Stimulated activated naive CD4-positive, alpha-beta T cell (primary cell): ENCODE data around the gene PIK3CA.

Source experiments
- DNase-seq, 6 experiments: peaks; one replicate each; lab custom pipeline; 2025; lab: John Stamatoyannopoulos, UW

Gene PIK3CA

DNA sequence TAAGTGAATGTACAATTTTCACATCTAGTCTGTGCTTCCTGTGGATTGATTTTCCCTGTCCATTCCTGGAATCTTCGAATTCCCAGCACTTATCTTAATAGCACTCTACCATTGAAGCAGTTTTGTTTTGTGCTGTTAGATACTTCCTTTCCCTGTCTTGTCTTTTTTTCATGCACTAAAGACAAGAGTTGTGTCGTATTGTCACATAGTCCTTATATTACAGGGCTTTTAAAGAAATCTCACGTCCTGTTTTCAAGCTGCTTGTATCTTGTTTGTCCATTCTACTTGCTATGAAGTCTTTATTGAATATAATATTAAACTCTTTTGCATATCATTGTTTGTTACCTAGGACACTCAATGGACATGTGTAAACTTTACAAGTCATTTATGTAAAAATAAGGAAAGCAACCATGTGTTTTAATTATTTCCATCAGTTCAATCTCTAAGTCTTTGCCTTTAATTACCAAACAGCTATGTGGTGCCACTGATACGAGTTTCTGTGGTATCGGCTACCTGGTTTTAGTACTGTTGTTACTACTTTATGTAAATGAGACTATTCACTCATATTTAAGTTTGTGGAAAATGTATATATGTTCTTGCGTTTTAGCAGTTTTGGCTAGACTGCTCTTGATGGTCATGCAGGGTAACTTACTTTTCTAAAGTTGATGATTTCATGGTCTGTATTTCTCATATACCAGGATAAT lies 10.3 kb downstream of the PIK3CA start:
- no peak for DNase-seq

DNA sequence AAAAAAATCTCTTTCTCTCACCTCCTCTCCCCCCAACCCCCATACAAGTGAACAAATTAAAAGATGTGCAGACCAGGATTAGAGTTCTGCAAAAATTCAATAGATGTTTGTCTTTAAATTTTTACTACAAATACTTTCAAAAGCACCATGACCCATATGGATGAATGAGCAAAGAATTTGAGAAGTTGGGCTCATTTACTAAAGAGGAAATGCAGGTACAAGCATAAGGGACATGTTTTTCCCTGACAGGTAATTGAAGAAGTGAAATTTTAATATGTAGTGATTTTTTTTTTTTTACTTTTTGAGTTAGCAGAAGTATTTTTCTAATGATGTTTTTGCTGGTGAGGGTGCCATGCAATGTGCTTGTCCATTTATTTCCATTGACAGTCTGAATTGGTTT lies 15.3 kb downstream of the PIK3CA start:
- DNase-seq: no peak

DNA sequence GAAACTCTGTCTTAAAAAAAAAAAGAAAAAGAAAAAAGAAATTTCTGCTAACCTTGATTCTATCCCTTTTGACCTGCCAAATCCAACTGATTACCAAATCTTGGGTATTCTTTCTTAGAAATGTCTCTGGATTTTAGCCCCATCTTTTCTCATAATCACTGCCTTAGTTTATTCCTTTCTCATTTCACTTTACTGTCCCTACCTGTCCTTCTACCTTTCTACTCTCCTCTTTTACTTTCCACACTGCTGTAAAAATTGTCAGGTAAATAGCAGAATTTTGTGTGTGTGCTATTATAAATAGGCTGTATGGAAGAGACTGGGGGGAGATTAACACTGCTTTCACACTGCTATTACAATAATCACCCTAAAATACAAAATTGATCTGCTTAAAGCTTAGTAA lies 16.7 kb downstream of the PIK3CA start:
- no peak for DNase-seq

DNA sequence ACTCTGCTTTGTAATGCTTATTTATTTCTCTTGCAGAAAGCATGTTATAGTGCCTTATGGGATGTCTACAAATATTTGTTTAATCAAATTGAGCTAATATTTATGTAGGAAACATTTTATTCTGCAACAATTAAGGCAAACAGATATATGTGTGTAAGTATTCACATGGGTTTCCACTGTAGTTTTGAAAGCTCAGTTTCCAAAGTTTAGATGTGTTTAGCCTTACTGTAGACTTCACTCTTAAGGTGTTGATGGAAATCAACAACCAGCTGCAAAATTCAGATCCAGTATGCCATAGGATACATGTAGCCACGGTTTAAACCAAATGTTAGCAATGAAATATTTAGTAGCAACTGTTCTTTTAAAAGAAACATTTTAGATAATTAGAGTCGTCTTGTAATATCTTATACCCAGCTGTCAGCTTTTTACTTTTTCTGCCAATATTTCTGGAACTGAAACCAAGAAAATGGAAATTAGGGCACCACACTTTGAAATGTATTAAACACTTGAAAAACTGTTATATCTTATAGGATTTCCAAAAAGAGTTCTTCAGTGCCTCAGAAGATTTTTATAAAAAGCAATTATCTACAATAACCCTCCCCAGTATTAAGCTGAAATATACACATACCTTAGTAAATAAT lies 18.5 kb downstream of the PIK3CA start:
- no peak for DNase-seq

DNA sequence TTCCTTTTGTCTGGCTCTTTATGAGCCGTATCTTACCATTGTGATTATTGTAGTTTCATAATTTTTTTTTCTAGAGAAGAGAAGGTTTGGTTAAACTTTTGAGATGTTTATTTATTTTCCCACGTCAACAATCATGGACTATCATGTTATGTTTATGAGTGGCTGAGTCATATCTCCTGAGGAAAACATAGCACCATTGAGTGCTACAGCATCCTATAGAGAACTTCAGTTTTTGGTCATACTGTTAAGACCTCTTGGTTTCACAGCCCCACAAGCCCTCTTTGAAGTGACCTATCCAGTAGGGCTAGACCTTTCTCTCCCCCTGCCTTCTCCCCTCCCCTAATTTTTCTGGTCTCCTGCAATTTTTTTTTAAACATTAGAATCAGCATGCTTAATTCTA lies 20.8 kb downstream of the PIK3CA start:
- no peak for DNase-seq

DNA sequence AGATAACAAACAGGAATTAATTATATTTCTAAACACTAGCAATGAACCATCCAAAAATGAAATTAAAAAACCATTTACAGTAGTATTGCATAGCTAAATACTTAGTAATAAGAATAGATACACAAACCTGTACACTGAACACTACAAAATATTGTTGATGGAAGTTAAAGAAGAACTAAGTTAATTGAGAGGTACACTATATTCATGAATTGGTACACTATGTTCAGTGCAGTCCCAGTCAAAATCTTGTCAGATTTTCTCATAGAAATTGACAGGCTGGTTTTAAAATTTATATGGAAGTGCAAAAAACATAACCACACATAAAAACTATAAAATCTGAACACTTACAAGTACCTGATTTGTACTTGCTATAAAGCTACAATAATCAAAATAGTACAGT lies 24.4 kb downstream of the PIK3CA start:
- no peak for DNase-seq

DNA sequence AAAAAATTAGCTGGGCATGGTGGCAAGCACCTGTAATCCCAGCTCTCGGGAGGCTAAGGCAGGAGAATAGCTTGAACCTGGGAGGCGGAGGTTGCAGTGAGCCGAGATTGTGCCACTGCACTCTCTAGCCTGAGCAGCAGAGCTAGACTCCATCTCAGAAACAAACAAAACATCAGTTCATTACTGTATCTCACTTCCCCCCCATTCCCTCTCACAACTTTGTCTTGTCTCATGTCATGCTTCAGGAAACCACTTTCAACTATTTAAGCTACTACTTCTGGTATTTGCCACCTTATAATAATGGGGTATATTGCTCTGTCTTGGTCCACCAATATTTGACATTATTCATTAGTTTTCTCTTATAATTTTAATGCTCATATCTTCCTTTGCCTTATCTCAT lies 26.2 kb downstream of the PIK3CA start:
- DNase-seq: no peak

DNA sequence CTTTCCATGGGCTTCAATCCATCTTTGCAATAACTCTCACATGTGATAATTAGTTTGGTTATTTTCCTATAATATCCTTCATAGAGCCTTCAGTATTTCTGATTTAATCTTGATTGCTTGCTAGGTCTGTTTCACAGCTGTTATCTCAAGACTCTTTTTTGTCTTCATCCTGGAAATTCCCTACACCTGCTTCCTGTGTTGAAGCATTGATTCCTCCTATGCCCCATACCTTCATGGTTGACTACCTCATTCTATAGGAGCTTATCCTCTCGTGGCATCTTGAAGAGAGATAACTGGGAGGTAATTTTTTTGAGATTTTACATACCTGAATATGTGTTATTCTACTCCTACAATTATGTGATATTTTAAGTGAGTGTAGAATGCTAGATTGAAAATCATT lies 26.7 kb downstream of the PIK3CA start:
- DNase-seq: no peak

DNA sequence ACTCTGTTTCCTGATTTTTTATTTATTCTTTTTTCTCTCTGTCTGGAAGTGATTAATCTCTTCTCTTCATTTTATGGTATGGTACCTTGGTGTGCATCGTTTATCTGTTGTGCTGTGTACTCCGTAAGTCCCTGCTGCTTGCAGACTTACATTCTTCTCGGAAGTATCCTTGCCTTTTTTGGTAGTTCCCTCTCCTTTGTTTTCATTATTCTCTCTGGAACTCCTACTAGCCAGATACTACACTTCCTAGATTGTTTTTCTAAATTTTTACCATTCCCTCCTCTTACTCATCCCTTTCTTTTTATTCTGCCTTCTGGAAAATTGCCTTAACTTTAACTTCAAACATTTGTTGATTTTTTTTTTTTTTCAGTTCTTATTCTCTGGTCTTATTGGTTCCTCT lies 27.2 kb downstream of the PIK3CA start:
- no peak for DNase-seq

DNA sequence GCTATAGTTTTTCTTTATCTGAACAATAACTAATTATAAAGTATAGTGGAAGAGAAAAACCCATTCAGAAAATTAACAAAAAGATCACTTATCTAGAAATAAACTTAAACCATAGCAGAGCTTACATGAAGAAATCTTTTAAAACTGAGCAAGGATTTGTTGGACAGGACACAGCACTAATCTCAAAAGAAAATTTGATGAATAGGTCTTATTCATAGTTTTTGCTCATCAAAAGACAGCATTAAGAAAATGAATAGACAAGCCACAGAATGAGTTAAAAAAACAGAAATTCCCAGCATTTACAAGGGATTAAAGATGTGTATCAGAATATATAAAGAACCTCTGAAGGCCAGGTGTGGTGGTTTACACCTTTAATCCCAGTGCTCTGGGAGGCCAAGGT lies 29.5 kb downstream of the PIK3CA start:
- no peak for DNase-seq

DNA sequence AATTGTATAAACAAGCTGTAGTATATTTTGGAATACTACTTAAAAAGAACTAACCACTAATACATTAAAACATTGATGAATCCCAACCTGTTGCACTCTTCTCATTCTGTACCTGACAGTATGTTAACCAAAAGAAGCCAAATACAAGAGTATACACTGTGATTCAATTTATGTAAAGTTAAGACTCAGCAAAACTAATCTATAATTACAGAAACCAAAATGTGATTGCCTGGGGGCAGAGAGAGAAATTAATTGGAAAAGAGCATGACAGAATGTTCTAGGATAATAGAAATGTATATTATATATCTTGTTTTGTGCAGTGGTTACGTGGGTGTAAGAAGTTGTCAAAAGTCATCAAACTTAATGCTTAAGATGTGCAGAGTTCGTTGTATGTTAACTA lies 31.1 kb downstream of the PIK3CA start:
- no peak for DNase-seq

DNA sequence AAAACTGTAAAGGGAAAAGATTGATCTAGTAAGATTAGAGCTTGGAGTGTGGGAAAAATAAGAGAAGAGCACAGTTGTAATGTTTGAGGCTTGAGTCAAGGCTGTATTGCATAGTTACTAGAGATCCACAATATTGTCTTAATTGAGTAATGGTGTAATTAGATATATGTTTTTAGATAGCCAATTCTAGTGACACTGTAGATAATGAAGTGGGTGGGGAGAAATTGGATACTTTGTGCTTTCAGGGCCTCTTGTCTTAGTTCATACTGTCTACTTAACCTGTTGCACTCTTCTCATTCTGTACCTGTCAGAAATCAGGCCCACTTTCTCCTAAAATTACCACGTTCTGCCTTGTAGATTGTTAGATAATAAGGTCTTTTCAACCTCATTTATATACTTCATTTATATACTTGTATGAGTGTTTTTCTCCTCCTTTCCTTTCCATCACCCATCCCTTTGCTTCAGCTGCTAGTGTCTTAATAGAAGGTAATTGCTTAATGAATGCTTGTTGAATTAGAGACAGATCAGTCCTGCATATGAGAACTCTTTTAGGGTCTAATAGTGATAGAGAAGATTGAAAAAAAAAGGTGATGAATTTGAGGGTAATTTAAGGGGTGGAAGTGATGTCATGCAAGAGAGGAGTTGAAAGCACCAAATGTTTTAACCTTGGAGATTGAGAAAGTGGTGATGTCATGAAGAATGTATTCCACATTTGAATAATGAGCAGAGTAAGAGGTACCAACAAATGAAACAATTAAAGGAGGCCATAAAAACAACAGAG lies 32.0 kb downstream of the PIK3CA start:
- DNase-seq: no peak

DNA sequence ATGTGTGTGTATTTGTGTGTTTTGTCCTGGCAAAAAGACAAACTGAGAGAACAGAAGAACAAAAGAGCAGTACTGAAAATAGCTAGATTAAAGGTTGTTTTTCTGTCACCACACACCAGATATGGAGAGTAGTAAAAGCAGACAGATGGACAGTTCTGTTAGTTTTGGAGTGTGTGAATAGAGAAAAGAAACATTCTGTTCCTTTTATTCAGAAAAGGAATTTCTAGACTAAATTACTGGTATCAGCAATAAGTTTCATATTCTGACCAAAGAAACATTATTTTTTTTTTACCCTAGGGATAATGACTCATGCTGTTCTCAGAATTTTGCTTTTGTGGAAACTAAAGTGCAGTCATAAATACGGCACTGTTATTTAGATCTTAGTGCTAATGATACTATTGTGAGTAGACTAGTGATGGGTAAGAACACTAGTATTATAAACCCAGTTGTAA lies 32.9 kb downstream of the PIK3CA start:
- DNase-seq: no peak

DNA sequence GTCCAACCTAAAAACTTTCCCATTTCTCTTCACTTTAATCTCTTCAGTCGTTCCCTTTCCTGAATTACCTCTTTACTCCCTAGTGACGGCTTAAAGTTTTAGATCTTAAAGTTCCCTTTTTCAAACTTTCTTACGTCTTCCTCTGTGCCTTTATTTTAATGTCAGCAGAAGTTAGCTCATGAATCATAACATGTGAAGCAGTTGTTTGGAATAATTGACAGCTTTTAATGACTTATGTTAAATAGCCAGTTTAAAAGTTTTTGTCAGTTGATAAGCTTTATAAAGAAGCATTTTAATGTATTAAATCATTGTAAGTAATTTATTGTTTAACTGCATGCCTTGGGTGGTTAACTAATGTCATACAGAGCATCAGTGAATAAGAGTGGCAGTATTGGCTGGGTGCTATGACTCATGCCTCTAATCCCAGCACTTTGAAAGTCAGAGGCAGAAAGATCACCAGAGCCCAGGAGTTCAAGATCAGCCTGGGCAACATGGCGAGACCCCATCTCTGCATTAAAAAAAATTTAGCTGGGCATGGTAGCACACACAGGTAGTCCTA lies 33.9 kb downstream of the PIK3CA start:
- DNase-seq: no peak

DNA sequence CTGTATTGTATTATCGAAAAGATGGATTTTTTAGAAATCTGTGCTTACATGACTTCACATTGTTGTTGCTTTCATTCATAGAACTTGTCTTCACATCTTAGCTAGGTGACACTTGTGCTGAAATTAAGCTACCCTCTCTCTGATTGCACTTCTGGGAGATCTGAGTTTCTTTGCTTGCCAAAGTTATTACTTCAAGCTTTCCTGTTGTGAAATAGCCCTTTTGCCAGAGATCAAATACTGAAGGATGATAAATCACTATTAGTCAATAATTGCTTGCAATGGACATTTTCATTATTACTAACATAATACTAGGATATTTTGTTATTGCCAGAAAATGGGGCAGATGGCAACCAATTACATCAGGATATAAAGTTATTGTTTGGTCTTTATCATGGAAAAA lies 34.7 kb downstream of the PIK3CA start:
- DNase-seq: no peak

DNA sequence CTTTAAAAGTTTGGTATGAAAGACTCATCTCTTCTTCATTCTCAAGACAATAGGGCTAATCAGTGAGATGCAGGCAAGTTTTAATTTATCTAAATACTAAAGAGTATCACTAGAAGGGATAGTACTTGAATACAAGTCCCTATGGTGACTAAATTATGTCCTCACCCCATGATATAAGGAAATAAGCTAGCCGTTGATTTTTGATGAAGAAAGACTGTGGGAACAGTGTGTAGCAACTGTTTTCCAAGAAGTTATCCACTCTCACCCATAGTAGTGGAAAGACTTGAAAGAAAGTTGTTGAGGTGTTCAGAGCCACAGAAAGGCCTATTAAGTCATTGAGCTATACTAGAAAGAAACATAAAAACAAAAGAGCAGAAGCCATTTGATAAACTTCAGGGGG lies 36.7 kb downstream of the PIK3CA start:
- no peak for DNase-seq

DNA sequence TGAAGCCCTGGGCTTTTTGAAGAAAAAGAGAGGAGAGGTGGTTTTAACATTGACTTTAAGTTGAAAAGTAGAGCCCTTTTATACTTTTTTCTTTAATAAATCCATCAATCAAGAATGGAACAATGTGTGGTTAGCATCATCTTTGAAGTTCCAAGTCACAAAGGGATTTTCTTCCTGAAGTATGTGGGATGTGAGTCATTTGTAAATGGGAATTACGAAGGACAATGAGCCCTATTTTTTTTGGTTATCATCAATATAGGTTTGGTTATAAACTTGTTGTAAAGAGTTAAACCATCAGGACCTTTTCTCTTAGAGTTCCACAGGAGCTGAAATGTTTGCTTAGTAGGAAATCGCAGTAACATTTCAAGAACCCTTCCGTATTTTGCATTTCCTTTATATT lies 38.3 kb downstream of the PIK3CA start:
- no peak for DNase-seq

DNA sequence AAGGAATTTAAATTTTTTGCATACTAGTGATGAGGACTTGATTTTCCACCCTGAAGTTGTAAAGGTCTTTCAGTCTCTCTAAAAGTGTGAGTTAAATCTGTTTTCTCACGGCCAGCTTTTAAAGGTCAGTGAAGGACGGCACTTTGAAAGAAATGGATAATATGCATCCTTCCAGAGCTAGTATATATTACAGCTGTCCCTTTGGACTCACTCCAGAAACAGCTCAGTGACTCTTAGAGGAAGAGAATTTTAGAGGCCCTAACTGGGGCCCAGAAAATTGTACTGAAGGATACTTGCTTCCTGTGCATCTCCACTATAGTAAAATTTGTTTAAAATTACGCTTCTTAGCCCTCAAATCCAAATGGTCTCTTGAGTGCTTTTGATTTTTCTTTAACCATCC lies 41.6 kb downstream of the PIK3CA start:
- DNase-seq: no peak

DNA sequence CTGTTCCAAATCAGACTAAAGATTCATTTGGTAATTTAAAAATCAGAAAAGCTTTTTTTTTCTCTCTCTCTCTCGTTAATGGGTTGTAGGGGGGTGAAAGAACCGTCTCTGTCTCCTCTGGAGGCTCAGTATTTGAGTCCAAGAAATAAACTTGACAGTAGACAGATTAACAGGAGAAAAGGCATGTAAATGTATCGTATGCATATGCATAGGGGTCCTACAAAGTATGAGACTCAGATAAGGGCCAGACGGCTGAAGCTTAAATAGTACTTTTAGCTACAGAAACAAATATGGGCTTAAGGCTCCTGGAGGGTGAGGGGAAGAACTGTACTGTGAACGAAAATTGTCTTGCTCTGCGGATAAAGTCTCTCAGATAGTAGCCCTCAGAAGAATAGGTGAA lies 42.4 kb downstream of the PIK3CA start:
- DNase-seq: no peak

DNA sequence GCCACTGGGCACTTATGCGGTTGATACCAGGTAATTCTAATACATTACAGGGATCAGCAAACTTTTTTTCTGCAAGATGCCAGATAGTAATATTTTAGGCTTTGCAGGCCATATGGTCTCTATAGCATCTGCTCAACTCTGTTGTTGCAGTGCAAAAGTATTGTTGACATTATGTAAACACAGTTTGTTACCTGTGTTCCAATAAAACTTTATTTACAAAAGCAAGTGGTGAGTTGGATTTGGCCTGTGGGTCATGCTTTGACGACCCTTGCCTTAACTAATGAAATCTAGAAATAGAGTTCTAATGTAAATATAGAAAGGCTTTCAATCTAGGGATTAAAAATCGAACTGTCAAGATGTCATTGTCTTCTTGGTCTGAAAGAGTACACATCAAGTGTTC lies 44.4 kb downstream of the PIK3CA start:
- DNase-seq: no peak

DNA sequence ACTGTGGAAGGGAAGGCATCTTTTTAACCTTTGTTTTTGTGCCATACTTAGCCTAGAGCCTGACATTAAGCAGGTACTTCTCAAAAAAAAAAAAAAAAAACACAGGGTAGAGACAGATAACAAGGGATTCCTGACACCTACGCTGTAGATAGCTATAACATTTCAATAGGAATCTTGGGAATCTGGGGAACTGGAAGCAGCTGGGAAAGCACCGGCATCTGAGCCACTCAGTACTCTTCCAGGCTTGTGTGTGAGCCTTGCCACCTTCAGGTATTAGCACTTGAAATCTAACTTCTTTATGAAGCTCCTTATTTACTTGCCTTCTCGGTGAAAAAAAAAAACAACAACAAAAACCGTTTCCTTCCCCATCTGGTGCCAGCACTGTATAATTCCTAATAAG lies 46.8 kb downstream of the PIK3CA start:
- DNase-seq: no peak

DNA sequence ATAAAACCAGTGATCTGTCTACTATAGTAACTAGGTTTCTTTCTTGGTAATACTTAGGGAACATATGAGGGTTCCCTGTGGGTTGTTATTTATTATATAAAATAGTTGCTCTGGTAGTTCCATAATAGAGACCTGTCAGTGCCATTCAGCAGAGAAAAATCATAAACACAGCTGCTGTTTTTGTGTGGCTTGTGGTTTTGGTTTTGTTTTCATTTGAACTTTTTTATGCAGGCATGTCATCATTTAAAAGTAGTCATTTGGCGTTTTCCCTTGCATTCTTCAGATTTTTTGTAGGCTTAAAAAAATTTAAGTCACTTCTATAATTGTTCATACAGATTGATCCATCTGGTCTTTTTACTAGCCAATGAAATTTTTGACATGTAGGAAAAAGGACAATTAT lies 47.9 kb downstream of the PIK3CA start:
- DNase-seq: peak in 3 of 6 experiments; percentile 46 to 66 (median 54)

DNA sequence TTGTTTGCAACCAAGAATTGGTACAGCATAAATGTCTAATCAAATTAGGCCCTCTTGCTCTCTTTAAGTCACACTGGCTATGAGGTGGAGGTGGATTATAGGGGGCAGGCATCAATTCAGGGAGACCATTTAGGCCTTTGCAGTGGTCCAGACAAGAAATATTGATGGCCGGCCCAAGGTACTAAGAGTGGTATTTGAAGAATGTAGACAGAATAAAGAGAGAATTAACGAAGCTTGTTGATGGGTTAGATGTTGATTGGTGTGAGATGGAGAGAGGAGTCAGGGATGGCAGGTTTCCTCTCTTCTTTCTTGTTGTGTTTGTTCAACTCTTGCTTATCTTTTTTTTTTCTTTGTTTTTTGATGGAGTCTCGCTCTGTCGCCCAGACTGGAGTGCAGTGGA lies 48.5 kb downstream of the PIK3CA start:
- DNase-seq: no peak
